Measurements from ENCODE around the gene ZBTB42. TPM values are rescaled to one million over a fixed set of nuclear protein-coding genes. Genes with fewer than 3 reads are reported as not detected.

The ZBTB42 gene
- total RNA-seq, 1 donor from 2014 or later = 6.0 TPM

DNA sequence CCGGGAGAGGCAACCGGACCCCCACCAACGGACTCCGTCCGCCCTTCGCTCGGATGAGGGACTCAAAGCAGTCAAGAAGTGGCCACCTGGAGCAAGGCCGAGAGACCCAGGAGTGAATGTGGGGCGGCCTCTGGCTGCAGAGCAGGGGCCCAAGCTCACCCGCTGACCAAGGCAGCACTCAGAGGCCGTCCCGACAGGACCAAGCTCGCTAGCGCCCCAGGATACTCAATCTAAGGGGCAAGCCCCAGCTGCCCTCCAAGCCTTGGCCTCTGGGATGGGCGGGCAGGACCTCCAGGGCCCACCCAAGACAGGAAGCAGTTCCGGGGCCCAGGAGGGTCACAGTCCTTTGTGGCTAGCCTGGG, 6.3 kb upstream of the ZBTB42 start:
- Mint-ChIP-seq H3K4me3 (ENCODE audit: unreplicated experiment) (peak overlapping the region; percentile 94), H3K27ac (ENCODE audit: unreplicated experiment) (peak overlapping the region; percentile 95), H3K27me3 (ENCODE audit: unreplicated experiment) (peaks cover 27% of the 10 kb centered on the region), H3K9me3 (ENCODE audit: unreplicated experiment) (peaks cover 14% of the 10 kb centered on the region), H3K36me3 (ENCODE audit: unreplicated experiment) (no peaks in the 10 kb centered on the region), H3K4me1 (ENCODE audit: low read depth, unreplicated experiment) (peaks cover 37% of the 10 kb centered on the region)
- TF ChIP-seq, protein P1, sequence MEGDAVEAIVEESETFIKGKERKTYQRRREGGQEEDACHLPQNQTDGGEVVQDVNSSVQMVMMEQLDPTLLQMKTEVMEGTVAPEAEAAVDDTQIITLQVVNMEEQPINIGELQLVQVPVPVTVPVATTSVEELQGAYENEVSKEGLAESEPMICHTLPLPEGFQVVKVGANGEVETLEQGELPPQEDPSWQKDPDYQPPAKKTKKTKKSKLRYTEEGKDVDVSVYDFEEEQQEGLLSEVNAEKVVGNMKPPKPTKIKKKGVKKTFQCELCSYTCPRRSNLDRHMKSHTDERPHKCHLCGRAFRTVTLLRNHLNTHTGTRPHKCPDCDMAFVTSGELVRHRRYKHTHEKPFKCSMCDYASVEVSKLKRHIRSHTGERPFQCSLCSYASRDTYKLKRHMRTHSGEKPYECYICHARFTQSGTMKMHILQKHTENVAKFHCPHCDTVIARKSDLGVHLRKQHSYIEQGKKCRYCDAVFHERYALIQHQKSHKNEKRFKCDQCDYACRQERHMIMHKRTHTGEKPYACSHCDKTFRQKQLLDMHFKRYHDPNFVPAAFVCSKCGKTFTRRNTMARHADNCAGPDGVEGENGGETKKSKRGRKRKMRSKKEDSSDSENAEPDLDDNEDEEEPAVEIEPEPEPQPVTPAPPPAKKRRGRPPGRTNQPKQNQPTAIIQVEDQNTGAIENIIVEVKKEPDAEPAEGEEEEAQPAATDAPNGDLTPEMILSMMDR (IDR thresholded peaks at IDR 0.05; ENCODE audit: partially characterized antibody, unreplicated experiment) = no peak
- DNase-seq = no peak

DNA sequence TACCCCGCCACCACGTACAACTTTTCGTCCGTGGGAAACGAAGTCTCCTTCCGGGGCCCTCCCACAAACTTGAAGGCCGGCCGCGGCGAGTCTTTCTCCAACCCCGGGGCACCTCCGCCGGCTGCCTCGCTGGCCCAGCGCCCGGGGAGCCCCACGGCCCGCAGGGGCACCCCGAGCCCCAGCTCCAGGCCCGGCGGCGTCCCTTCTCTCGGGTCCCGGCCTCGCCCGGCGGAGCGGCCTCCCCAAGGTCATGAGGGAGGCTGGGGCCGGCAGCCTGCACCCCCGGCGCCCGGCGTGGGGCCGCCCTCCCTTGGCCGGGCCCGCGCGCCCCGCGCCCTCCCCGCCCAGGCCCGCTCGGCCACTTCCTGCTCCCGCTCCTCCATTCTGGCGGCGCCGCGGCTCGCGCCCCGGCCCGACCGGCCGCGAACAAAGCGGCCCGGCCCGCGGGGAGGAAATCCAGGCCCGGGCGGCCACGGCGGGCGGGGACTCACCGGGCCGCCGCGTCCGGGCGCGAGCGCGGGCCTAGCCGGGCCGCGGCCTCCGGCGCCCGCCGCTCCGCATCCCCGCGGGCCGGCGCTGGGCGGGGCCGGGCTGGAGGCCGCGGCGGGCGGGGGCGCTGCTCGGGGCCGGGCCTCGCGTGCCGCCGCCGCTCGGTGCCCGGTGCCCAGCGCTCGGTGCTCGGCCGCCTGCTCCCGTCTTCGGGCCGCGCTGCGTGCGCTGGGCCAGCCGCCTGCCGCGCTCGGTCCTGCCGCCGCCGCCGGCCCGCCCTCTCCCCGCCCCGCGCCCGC, 5.7 kb upstream of the ZBTB42 start, which contains the start of gene AKT1:
AKT1 (minus strand) TSS at position 756 of the 788 bp plus-strand sequence. CDS start 3,105 bp downstream, outside the sequence.
- no peak for DNase-seq
- Mint-ChIP-seq H3K4me1 (ENCODE audit: low read depth, unreplicated experiment) (peaks cover 37% of the 10 kb centered on the region), H3K27ac (ENCODE audit: unreplicated experiment) (peak within 1 kb of the TSS; percentile 95), H3K9me3 (ENCODE audit: unreplicated experiment) (peaks cover 16% of the 10 kb centered on the region), H3K4me3 (ENCODE audit: unreplicated experiment) (peak within 1 kb of the TSS; percentile 94), H3K36me3 (ENCODE audit: unreplicated experiment) (no peaks in the 10 kb centered on the region), H3K27me3 (ENCODE audit: unreplicated experiment) (peaks cover 31% of the 10 kb centered on the region)
- TF ChIP-seq, protein P1 (IDR thresholded peaks at IDR 0.05; ENCODE audit: partially characterized antibody, unreplicated experiment) = no peak

DNA sequence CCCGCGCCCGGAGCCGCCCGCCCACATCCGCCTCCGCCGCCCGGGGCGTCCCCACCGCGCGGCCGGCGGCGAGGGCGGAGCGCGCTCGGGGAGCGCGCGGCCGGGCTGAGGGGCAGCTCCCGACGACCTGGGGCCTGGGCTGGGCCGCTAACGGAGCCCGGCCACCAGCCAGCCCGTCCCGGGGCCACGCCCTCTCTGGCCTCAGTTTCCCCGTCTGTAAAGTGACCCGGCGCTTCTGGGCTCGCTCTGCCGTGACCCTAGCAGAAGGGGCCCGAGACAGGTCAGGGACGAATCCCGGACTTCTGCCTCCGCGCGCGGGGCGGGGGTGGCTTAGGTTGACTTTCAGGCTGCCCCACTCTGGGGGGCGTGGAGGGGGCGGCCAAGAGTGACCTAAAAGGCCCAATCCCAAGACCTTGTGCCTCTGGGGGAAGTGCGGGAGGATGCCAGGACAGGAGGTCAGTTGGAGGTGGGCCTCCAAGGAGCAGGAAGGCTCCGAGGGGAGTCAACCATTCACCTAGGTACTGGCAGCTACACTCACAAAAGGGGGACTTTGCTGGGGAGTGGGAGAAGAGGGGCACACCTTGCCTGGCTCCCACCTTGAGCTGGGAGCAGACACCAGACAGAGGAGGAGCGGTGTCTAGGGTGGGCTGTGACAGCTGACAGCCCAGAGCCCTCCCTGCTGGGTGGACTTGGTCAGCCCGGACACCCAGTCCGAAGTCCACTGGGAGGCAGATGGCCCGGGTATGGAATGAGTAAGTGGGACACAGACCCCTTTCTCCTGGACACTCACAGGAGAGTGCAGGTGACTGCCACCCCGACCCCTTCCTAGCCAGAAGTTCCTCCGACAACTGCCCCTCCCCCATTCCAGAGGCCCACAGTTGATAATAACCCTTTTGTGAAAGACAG, 4.9 kb upstream of the ZBTB42 start:
- no peak for DNase-seq
- Mint-ChIP-seq H3K27me3 (ENCODE audit: unreplicated experiment) (peaks cover 31% of the 10 kb centered on the region), H3K9me3 (ENCODE audit: unreplicated experiment) (peaks cover 16% of the 10 kb centered on the region), H3K36me3 (ENCODE audit: unreplicated experiment) (no peaks in the 10 kb centered on the region), H3K27ac (ENCODE audit: unreplicated experiment) (peak overlapping the region; percentile 55), H3K4me1 (ENCODE audit: low read depth, unreplicated experiment) (peaks cover 34% of the 10 kb centered on the region), H3K4me3 (ENCODE audit: unreplicated experiment) (peak overlapping the region; percentile 69)
- TF ChIP-seq, protein P1 (IDR thresholded peaks at IDR 0.05; ENCODE audit: partially characterized antibody, unreplicated experiment) = no peak

DNA sequence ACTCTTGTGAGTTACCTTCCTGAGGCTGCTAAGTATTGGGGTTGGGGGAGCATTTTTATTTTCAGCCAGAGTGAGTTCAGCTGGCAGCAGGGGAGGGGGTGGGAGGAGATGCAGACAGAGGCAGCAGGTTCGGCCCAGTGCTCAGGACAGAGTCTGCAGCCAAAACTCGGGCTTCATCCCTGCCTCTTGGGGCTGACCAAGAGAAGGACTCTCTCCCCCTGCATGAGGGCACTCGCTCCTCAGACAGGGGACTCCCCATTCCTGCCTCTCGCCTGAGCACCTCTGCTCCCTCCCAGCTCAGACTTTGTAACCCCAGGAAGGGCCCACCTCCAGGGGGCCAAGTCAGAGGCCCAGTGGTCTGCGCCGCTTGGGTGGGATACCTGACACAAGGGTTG, 4.2 kb upstream of the ZBTB42 start:
- Mint-ChIP-seq H3K27me3 (ENCODE audit: unreplicated experiment) (peaks cover 31% of the 10 kb centered on the region), H3K4me3 (ENCODE audit: unreplicated experiment) (peak overlapping the region; percentile 69), H3K27ac (ENCODE audit: unreplicated experiment) (peak overlapping the region; percentile 55), H3K9me3 (ENCODE audit: unreplicated experiment) (peaks cover 16% of the 10 kb centered on the region), H3K36me3 (ENCODE audit: unreplicated experiment) (no peaks in the 10 kb centered on the region), H3K4me1 (ENCODE audit: low read depth, unreplicated experiment) (peaks cover 32% of the 10 kb centered on the region)
- TF ChIP-seq, protein P1 (IDR thresholded peaks at IDR 0.05; ENCODE audit: partially characterized antibody, unreplicated experiment) = no peak
- DNase-seq = no peak

Measured in glutamatergic neuron (in vitro differentiated cells).